T-helper 2 cell treated with Interferon-gamma antibody and Interleukin-4, amounts not matched to agents 100 ng/mL and 5 ng/mL, for 36 hours (primary cell): Measurements from ENCODE around the gene CIAO2A. TPM values are rescaled to one million over a fixed set of nuclear protein-coding genes. Genes with fewer than 3 reads are reported as not detected.
"Not testable (repeated sequence)": the region's sequence is repeated elsewhere in the genome, so short reads cannot be mapped to it uniquely, and the experiment has no call there.

Experiments
- intact Hi-C: fragments of 100-400 bp; cut with micrococcal nuclease; formaldehyde crosslinking; loops from one replicate; pipeline ENCODE4 v1.15.1; 2023
- total RNA-seq: library from RNA; stranded (reverse); gene quantifications from 2 replicates; pipeline ENCODE4 v1.2.3, GENCODE V29; 2022

CIAO2A gene, protein sequence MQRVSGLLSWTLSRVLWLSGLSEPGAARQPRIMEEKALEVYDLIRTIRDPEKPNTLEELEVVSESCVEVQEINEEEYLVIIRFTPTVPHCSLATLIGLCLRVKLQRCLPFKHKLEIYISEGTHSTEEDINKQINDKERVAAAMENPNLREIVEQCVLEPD
- 60.7 and 61.2 TPM in 2 replicates for total RNA-seq

DNA sequence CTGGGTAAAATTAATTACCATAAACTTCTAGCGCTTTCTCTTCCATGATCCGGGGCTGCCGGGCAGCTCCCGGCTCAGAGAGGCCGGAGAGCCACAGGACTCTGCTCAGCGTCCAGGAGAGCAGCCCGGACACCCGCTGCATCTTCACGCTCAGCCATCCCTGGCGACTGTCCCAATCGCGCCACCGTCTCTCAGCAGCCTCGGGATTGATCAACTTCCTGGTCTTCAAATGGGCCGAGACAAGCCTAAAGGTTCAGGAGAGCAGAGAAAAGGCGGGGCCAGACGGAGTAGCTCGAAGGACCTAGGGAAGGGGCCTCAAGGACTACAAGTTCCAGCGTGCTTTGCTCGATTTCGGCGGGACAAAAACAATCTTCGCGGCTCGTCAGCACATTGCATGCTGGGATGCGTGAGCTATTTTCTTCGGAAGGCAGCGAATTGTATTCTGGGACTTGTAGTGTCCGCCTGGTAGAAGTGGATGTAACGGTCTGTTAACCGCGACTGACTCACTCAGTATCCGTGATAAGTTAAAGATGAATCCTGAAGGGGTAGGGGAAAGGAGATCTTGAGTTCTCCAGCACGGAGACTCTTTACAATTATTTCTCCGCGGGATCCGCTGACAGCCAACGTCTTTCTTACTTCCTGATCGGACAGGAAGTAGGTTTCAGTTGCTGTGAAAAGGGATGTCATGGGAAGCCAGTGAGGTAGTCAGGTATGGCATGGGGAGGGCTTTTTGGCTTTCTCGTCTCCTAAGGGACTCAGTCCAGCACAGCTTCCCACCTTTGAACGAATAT is at the start of gene CIAO2A:
Gene CIAO2A (minus strand): TSS at position 212 of the 791 bp plus-strand sequence. CDS start 70 bp downstream, at position 142.
- intact Hi-C loops = loop anchor here (1.0 to 10.0 kb wide), 5 partner anchors 25 to 899 kb away; partner anchors contain the start of gene TRIP4

DNA sequence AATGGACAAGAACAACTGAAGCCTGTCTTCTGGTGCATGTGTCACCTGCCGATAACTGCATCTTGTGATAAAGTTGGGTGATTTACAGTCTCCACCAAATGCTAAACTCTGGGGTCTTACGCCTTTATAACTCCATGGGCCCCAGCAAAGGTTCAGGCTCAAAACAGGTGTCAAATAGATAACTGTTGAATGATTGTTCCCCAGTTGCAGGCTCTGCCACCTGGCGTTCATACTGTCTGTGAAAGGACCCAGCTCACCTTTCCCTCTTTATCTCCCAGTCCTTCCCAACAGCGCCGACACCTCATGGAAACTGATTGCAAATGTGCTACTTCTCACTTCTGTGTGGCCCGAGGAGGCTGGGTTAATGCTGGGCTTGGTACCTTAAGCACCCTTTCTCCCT is 49.6 kb upstream of the CIAO2A start:
- intact Hi-C loops = no loop called here

DNA sequence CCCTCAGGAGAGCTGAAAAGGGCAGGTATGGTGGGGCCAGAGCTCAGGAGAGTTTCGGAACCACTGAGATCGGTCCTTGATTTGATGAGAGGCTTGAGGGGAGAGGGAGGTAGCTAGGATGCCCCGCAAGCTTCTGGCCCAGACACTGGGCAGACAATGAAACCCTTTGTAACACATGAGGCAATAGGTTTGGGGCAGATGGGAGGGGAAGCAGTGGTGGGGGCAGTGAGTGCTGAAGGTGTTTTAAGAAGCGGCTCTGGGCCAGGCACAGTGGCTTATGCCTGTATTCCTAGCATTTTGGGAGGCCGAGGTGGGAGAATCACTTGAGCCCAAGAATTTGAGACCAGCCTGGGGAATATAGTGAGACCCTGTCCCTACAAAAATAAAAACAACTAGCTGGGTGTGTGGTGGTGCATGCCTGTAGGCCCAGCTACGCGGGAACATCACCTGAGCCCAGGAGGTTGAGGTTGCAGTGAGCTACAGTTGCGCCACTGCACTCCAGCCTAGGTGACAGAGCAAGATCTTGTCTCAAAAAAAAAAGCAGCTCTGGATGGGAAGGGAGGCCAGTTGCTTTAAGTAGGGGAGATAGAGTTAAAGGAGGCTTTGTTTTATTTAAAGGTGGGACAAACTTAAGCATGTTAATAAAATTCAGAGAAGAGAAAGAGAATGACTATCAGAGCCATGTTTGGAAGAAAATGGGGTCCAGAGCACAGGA is 48.3 kb upstream of the CIAO2A start:
- intact Hi-C loops = no loop called here

DNA sequence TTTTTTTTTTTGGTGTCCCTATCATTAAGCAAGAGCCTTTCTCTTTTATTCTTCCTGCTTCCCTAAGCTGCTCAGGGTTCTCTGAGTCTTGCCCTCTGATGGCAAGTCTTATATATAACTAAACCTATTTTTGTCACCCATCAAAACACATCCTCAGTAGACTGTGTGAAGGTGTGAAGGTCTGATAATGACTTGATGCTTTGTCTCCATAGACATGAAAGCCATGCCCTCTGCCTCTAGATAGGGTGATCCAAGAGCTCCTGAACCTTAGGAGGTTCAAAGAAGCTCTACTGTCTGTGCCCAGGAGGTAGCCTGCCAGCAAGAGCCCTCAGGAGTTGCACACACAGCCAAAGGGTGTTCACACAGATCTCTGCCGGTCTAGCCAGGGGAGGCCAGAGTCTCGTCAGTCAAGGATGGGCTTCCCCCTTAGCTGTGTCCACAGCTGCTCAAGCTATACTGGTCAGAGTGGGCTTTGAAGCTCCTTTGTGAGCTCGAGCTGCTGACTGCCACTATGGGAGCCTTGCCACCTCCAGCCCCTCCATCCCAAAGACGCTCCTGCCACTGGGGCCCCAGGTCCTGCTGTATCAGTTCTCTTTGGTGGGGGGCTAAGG is 44.8 kb upstream of the CIAO2A start:
- intact Hi-C loops = no loop called here

DNA sequence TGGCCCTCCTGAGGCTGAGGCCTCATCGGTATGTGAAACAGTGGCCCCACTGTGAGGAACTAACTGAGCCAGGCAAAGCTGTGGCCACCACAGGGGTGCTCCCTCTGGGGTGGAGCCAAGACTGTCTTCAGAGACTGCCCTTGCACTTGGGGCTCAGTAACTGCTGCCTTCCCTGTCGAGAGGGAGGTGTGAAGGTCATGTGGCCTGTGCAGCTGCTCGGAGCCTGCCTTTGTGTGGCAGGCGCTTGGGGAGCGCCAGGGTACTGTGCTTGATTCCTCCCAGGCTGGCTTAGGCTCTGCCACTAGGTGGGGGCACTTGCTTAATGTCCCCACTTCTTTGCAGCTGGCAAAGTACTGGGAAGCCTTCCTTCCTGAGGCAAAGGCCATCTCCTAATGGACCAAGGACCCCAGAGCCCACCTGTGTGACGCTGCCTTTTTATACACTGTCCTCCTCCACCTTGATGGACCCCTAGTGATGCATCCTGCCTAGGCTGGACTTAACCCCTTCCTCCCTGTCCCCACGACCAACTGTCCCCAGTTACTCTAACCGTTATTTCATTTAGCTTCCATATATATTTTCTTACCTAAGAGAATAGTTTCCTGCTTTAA is 43.7 kb upstream of the CIAO2A start:
- intact Hi-C loops = no loop called here

DNA sequence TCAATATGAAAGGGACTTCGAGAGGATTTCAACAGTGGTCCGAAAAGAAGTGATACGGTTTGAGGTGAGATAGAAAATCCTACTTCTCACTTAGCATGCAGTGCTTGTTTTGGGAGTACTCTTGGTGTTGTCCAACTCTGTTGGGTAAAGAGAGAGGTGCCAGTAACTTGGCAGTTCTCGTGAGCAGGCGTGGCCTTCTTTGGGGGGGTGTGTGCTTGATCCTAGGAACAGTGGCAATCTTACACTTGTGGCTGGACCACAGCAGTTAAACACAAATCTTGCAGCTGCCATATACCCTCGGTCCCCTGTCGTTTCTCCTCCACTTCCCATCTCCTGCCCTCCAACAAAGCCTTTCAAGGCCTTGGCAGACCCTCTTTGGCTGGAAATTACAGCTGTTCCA is 42.7 kb upstream of the CIAO2A start:
- intact Hi-C loops = no loop called here

DNA sequence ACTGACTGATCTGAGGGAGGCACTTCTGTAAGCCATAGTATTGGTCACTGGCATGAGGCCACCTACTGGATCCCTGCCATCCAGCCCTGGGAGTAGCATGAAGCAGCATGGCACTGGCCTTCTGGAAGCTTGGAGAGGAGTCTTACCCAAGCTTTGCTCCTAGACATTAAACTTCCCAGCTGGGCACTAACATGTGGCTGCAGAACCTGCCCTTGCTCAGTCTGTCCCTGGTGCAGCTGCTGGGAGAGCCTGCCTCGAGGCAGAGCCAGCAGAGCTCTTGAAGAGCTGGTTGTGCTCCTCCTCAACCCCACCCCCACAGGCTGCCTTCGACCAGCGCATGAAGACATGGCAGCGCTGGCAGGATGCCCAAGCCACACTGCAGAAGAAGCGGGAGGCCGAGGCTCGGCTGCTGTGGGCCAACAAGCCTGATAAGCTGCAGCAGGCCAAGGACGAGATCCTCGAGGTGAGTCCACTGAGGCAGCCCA is 40.7 kb upstream of the CIAO2A start:
- intact Hi-C loops = no loop called here

DNA sequence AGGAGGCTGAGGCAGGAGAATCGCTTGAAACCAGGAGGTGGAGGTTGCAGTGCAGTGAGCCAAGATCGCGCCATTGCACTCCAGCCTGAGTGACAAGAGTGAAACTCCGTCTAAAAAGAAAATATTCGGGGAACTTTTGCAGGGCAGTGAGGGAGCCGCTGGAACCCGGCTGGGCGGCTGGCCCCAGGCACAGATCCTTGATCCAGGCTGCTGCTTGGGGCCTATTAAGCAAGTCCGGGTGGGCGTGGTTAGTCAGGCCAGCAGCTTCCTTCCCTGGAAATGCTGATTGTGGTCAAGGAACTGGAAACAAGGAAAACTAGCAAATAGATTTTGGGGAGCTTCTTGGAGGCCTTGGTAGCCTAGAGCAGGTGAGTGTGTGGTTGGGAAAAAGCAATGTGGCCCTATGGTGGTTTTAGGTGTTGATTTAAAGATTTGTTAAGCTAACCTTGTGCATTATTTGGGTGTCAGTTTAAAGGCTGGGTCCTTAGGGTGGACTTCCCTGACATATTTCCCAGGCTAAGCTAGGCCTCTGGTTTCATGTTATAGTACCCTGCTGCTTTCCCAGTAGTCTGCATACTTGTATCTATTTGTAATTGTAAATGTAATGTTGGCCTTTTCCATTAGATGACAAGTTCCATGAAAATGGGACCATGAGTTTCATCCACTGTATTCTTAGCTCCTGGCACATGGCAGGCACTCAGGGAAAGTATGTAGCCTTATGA is 40.1 kb upstream of the CIAO2A start:
- intact Hi-C loops = no loop called here

DNA sequence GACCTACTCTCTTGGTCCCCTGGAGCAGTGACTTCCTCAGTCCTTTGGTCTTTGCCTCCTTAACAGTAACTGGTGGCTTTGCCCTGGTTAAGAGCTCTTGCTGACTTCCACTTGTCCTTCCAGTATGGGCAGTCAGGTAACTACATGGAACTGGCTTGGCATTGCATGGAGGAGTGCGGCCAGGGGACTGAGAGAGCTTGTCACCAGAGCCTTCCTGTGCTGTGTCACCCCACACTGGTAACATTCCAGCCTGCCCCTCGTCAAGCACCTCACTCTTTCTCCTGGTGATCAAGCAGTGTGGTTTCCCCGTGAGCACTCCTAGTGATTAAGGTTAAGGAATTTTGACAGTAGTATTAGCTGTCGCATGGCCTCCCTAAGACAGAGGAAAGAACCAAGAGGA is 38.6 kb upstream of the CIAO2A start:
- intact Hi-C loops = no loop called here

DNA sequence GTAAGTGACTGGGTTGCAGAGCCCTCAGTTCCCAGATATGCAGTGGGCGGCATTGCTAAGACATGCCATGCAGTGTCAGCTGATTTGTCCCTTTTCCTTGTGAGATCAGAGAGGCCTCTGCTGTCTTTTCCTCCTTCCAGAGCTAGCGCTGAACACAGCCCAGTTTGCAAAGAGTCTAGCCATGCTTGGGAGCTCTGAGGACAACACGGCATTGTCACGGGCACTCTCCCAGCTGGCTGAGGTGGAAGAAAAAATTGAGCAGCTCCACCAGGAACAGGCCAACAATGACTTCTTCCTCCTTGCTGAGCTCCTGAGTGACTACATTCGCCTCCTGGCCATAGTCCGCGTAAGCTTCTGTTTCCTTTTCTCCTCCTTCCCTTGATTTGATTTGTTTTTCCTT is 37.9 kb upstream of the CIAO2A start:
- intact Hi-C loops = no loop called here

DNA sequence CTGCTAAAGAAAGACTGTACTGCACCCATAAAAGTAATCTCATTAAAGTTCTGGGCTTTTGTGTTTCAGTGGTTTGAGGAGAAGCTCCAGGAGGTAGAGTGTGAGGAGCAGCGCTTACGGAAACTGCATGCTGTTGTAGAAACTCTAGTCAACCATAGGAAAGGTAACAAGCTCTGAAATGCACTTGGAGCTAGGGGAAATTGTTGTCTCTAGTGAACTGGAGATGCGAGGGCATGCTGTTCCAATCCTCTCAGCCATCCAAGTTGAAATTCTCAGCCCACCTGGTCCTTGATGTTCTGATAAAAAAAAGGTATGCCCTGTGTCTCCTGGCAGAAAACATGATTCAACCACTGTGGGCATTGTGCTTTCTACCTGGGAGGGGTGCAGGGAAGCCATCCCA is 36.5 kb upstream of the CIAO2A start:
- intact Hi-C loops = no loop called here

DNA sequence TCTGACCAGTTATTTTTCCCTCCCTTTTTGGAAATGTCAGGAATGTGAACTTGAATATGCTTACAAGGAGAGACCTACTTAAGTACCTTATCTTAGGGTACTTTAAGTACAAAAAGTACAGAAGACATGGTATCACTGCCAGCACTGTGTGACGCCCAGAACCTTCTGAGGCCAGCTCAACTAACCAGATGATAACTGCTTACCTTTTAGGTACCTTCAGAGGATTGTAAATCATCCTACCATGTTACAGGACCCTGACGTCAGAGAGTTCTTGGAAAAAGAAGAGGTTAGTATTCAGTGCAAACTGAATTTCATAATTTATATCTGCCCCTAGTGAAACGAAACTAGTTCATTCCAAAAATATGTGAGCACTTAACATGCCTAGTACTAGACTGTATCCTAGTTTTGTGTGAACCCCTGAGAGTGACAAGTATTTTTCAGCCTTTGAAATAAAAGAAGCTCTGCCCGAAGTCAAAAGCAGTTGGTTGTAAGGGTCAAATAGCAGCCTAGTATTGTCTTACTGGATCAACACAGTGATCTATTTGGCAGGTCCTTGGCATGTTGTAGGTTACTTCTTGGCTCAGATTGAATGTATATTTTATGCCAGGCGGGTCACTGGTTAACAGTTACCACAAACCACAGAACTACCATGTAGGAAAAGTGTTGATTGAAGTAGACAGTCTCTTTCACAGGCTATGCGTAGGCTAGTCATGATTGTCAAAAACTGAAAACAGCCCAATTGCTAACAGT is 34.1 kb upstream of the CIAO2A start:
- intact Hi-C loops = no loop called here

DNA sequence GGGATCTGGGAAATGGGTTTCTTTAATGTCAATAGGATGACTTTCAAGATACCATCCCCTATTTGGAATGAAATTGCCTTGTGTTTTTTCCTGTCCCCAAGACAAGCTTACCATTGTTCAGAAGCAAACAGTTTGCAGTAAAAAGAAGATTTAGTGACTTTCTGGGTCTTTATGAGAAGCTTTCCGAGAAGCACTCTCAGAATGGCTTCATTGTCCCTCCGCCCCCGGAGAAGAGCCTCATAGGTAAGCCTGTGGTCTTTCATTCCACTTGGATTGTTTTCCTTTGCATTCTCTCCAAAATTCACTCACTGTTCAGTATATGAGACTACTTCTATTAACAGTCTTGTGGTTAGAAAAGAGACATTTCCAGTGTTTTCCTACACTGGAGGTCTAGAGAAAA is 32.3 kb upstream of the CIAO2A start:
- intact Hi-C loops = no loop called here

DNA sequence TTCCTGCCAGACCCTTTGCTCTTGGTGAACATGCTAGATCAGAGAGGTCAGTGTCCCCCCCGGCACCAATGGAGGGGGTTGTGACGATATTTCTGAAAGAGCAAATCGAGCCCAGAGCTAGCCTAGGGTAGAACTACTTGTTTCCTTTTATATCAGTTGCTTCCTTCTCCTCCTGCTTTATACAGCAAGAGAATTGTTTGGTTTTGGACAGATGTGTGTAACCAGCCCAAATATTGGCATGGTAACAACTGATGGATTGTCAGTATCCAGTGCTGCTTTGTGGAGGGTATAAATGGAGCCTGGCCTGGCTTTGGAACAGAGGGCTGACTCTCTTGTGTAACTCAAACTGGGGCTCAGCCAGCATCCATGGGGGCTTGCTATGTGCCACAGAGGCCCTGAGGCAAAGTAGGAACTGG is 29.3 kb upstream of the CIAO2A start:
- intact Hi-C loops = no loop called here

DNA sequence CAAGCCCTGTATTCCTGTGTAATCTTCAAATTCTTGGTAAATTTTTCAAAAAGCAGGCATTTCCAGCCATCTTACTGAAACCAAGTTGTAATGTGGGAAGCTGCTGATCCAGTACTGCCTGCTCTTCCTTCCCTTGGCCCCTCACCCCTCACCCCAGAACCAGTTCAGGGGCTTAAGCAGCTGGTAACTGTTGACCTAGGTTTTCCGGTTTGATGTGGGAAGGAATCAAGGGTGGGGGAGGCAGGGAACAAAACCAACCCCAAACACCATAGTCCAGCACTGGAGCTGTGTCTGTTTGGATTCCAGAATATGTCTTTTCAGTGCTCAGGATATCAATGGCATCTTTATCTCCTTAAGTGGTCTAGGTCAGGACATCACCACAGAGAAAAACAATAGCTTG is 28.8 kb upstream of the CIAO2A start:
- intact Hi-C loops = no loop called here

DNA sequence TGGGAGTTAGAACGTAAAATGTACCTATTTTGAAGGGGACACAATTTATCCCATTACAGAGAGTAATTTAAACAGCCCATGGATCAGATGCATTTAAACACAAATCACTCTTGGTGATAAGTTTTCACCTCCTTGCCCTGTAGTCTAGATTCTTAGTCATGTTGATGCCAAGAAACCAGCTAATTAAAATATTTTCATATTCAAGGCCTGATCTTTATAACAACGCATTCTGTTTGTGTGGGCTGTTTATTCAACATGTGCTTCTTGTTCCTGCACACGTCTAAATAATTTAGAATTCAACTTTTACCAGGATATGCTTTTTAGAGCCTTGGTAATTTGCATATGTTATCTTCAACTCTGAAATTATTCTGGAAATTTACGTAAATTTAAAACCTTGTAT is 28.0 kb upstream of the CIAO2A start:
- intact Hi-C loops = no loop called here

DNA sequence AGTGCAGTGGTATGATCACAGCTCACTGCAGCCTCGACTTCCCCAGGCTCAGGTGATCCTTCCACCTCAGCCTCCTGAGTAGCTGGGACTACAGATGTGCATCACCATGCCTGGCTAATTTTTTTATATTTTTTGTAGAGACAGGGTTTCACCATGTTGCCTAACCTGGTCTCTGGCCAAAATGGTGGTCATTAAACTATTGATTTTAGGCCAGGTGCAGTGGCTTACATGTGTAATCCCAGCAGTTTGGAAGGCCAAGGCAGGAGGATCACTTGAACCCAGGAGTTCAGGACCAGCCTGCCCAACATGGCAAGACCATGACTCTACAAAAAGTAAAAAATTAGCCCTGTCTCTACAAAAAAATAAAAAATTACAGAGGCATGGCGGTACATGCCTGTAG is 26.7 kb upstream of the CIAO2A start:
- intact Hi-C loops = not testable (repeated sequence)

DNA sequence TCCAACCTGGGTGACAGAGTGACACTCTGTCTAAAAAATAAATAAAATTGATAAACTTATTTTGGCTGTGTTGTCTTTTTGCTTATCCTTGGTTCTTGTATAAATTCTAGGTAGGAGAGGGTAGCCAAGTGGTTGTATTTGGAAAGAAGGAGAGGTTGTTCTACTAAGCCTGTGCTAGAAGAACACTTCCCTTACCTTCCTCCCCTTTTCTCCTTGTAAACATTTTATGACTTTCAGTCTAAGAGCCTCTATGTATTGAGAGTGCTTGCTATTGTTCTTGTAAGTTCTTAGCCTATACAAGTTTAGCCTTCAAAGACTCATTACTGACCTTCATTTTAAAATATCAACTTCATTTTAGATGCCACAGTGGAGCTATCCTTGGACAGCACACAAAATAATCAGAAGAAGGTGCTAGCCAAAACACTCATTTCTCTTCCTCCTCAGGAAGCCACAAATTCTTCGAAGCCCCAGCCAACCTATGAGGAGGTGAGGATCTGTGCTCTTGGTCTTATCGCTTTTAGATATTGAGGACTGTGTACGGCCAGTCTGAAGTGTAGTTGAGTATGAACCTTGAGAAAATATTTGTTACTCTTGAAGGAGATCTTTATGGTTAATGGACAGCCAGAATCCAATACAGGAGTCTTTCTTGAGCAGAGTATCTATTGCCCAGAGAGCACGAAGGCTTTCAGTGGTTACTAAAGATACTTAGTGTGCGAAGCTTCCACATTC is 24.3 kb upstream of the CIAO2A start:
- intact Hi-C loops = no loop called here

DNA sequence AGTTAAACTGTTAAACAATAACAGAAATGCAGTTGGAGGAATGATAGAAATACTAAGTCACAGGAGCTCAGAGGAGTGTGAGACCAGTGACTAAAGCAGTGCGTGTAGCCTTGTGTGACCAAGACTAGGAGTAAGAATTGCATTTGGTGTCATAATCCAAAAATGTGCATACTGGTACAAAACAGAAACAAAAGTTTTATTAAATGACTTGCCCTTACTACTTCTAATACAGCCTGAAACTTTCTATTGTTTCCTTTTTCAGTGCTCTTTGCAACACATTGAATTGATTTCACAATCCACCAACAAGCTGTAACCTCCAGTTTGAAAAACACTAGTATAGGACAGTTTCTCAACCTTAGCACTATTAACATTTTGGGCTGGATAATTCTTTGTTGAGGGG is 19.3 kb upstream of the CIAO2A start:
- intact Hi-C loops = no loop called here
